RWPE1 (cell line): Measurements from ENCODE around the gene TPO.

Experiments used
- CTCF ChIA-PET: fragments of 350-600 bp; sonication (Branson Sonifier 250); formaldehyde crosslinking; extraction: SDS; loops from one replicate; lab custom pipeline; 2021; lab: Yijun Ruan, JAX
- POLR2A ChIA-PET: fragments of 400-600 bp; formaldehyde crosslinking; extraction: SDS; loops from one replicate; lab custom pipeline; 2020; ENCODE audit warnings: antibody characterized with exemption; ENCODE audit not compliant: low non-redundant PET; lab: Yijun Ruan, JAX
- DNase-seq: peaks from one replicate; pipeline ENCODE4 v3.0.0; 2012; ENCODE audit warnings: low spot score
- H3K27ac ChIP-seq: fragments of 450-650 bp; 2 replicates; pipeline ENCODE4 v1.5.1; 2017
- CTCF ChIP-seq: fragments of 450-650 bp; conservative IDR thresholded peaks from 2 replicates; pipeline ENCODE4 v1.5.1; 2017; ENCODE audit warnings: low read depth, mild to moderate bottlenecking

TPO gene

GRCh38 chr2:1461507-1462390 lies 48.5 kb downstream of the TPO start:
- no peak for TF ChIP-seq CTCF
- no peak overlapping the region for H3K27ac ChIP-seq
- DNase-seq, result no peak
- CTCF ChIA-PET, result no interaction called here
- POLR2A ChIA-PET, result no interaction called here

DNA sequence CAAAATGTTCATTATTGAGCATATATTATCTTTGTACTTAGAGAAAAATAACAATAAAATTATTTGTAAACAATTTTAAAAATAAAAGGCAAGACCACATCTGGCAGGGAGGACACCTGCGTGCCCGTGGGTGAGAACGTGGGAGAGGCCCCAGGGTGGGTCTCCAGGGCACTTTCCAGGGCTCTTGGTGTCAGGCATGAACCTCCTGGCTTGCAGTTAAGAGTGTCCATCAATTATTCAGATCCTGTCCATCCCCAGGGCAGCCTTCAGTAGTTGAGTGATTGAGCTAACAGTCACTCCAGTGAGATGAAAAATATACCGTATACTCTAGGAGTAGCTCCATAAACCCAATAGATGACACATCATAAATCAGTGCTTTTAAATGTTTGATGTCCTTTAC lies 49.7 kb downstream of the TPO start:
- CTCF ChIA-PET, result no interaction called here
- no peak for DNase-seq
- H3K27ac ChIP-seq, result no peak overlapping the region
- TF ChIP-seq CTCF, result no peak
- POLR2A ChIA-PET, result no interaction called here

- no peak for DNase-seq
- POLR2A ChIA-PET, result no interaction called here
- no peak overlapping the region for H3K27ac ChIP-seq
- no peak for TF ChIP-seq CTCF
- CTCF ChIA-PET, result no interaction called here
Measured at GRCh38 chr2:1472350-1472749, 59.1 kb downstream of the TPO start.

DNA sequence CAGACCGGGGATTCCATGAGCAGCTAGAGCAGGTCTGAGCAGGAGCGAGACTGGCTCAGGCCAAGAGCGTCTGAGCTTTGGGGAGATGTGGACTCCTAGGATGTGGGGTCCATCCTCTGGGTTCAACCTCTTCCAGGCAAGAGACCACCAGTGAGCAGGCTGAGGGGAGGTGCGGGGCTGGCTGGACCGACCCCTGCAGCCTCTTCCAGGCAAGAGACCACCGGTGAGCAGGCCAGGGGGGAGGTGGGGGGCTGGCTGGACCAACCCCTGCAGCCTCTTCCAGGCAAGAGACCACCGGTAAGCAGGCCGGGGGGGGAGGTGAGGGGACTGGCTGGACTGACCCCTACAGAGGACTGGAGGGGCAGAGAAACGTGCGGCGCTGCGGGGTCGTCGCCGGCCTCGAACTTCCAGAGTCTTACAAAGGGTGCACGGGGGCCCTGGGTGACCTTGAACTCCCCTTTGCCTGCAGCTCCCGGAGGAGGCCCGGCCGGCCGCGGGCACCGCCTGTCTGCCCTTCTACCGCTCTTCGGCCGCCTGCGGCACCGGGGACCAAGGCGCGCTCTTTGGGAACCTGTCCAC lies 63.4 kb downstream of the TPO start:
- no peak for TF ChIP-seq CTCF
- no peak overlapping the region for H3K27ac ChIP-seq
- ChIA-PET CTCF (interaction anchor here (0.6 kb wide), 1 partner anchor 27 kb away, joined by 3 read pairs; no protein-coding TSS in a partner anchor), POLR2A (no interaction called here)
- no peak for DNase-seq

- POLR2A ChIA-PET, result no interaction called here
- CTCF ChIA-PET, result no interaction called here
- TF ChIP-seq CTCF, result no peak
- no peak for DNase-seq
- no peak overlapping the region for H3K27ac ChIP-seq
Measured at GRCh38 chr2:1477196-1478040, 64.2 kb downstream of the TPO start.
